Natural killer cell (primary cell): Measurements from ENCODE around the gene CYP3A7. TPM values are rescaled to one million over a fixed set of nuclear protein-coding genes. Genes with fewer than 3 reads are reported as not detected.

Experiments
- ATAC-seq, 3 donors: fragments of 150-1000 bp in 2 of 3; fragments of 200-7000 bp in 1 of 3; cut with Tn5 transposase; 1 replicate in 1 of 3; 2 replicates in 2 of 3; pipeline ENCODE4 v1.10.0; 2021; ENCODE audit warnings: mild to moderate bottlenecking in 2 of 3, moderate library complexity in 2 of 3
- DNase-seq, 2 donors: peaks; one replicate each; pipeline versions ENCODE4 v3.0.0 to v3.0.0-alpha.2; 2013 to 2021; ENCODE audit warnings: mixed read lengths in 1 of 2
- H3K27ac ChIP-seq: one replicate; pipeline ENCODE4 v1.5.1; 2013; ENCODE audit warnings: mild to moderate bottlenecking, low read length
- H3K27me3 ChIP-seq: one replicate; pipeline ENCODE4 v1.6.1; 2013; ENCODE audit warnings: low read length; ENCODE audit not compliant: control insufficient read depth, insufficient read depth
- H3K36me3 ChIP-seq: one replicate; pipeline ENCODE4 v1.6.1; 2013; ENCODE audit warnings: low read length; ENCODE audit not compliant: control insufficient read depth, insufficient read depth
- H3K4me1 ChIP-seq: one replicate; pipeline ENCODE4 v1.6.1; 2013; ENCODE audit warnings: low read length; ENCODE audit not compliant: control insufficient read depth, insufficient read depth
- H3K4me3 ChIP-seq: one replicate; pipeline ENCODE4 v1.5.1; 2013; ENCODE audit warnings: low read length
- H3K9me3 ChIP-seq: one replicate; pipeline ENCODE4 v1.6.1; 2013; ENCODE audit warnings: low read length; ENCODE audit not compliant: control insufficient read depth, insufficient read depth
- H3K27ac Mint-ChIP-seq, 2 donors: one replicate each; pipeline ENCODE4 v1.8.0; 2022; ENCODE audit warnings: mild to moderate bottlenecking in 2 of 2, mixed read lengths in 2 of 2, moderate library complexity in 1 of 2
- H3K27me3 Mint-ChIP-seq, 2 donors: one replicate each; pipeline ENCODE4 v1.8.0; 2022; ENCODE audit warnings: low read depth in 2 of 2, mixed read lengths in 2 of 2
- H3K36me3 Mint-ChIP-seq: one replicate; pipeline ENCODE4 v1.8.0; 2022; ENCODE audit warnings: mixed read lengths
- H3K4me1 Mint-ChIP-seq, 2 donors: one replicate each; pipeline ENCODE4 v1.8.0; 2022; ENCODE audit warnings: mixed read lengths in 2 of 2
- H3K4me3 Mint-ChIP-seq: one replicate; pipeline ENCODE4 v1.8.0; 2022; ENCODE audit warnings: mild to moderate bottlenecking, moderate library complexity, mixed read lengths
- H3K9me3 Mint-ChIP-seq, 2 donors: one replicate each; pipeline ENCODE4 v1.8.0; 2022; ENCODE audit warnings: mixed read lengths in 2 of 2
- WGBS: methylation state at CpG from one replicate; pipeline ENCODE4 v1.1.7; 2013; ENCODE audit warnings: missing lambda C conversion rate; ENCODE audit not compliant: insufficient coverage; 5-methylcytosine and 5-hydroxymethylcytosine counted together
- intact Hi-C: fragments of 100-400 bp; cut with micrococcal nuclease; formaldehyde crosslinking; loops from one replicate; pipeline ENCODE4 v1.14.2; 2022
- total RNA-seq, 4 donors: library from RNA; stranded (reverse); fragments of 120-200 nt in 1 of 4; gene quantifications; one replicate each; pipeline versions ENCODE4 v1.2.3 to v1.2.4, GENCODE V29; 2013 to 2022
- TF ChIP-seq, protein P1 (sequence below): fragments of 200-600 bp; IDR thresholded peaks from one replicate; pipeline ENCODE4 v1.8.0; 2022; ENCODE audit warnings: antibody characterized with exemption

Gene CYP3A7
- total RNA-seq, 3 donors from 2014 or later (not counting 1 experiment from before 2014, with no cell fraction given), result not detected

- Histone ChIP-seq H3K36me3 (no peaks in the 10 kb centered on the region), H3K4me1 (no peaks in the 10 kb centered on the region), H3K9me3 (no peaks in the 10 kb centered on the region), H3K4me3 (no peak overlapping the region), H3K27ac (no peak overlapping the region), H3K27me3 (no peaks in the 10 kb centered on the region)
- H3K4me1 Mint-ChIP-seq, result no peaks in the 10 kb centered on the region
- DNase-seq (peak in 1 of 2 donors; percentile 31), ATAC-seq (no peak)
- no peak overlapping the region for H3K27ac Mint-ChIP-seq
- H3K36me3 Mint-ChIP-seq, result no peaks in the 10 kb centered on the region
- TF ChIP-seq, protein P1, sequence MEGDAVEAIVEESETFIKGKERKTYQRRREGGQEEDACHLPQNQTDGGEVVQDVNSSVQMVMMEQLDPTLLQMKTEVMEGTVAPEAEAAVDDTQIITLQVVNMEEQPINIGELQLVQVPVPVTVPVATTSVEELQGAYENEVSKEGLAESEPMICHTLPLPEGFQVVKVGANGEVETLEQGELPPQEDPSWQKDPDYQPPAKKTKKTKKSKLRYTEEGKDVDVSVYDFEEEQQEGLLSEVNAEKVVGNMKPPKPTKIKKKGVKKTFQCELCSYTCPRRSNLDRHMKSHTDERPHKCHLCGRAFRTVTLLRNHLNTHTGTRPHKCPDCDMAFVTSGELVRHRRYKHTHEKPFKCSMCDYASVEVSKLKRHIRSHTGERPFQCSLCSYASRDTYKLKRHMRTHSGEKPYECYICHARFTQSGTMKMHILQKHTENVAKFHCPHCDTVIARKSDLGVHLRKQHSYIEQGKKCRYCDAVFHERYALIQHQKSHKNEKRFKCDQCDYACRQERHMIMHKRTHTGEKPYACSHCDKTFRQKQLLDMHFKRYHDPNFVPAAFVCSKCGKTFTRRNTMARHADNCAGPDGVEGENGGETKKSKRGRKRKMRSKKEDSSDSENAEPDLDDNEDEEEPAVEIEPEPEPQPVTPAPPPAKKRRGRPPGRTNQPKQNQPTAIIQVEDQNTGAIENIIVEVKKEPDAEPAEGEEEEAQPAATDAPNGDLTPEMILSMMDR, result no peak
- peaks cover 0 to 12% of the 10 kb centered on the region in 2 donors for H3K27me3 Mint-ChIP-seq
- intact Hi-C loops, result no loop called here
- WGBS, result 59% methylated on average over 2 of the region's 4 CpGs
- H3K9me3 Mint-ChIP-seq, result no peaks in the 10 kb centered on the region
- H3K4me3 Mint-ChIP-seq, result no peak overlapping the region
Measured at GRCh38 chr7:99719996-99720769, 14.8 kb downstream of the CYP3A7 start.

DNA sequence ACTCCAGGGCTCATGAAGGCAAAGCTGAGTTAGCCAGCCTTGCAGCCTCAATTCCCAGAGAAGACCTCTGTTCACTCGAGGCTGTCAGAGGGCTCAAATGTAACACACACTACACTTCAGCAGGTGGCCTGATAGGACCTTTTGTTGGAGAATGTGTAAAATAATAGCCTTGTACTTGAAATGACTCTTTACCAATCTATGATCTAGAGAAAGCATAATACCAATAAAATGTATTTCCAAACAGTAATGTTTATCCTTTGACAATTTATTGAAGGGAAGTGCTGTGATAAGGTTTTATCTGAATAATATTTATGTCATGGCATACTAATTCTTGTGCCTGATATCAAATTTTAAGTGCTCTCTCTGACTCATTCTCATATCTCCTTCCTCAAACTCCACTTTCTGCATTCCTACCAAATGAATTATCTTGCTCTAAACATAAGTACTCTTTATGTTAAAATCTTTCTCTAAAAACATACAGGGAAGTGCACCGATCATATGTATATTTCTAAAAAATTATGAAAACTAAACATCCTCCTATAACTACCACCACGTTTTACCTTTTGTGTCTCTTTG is 20.9 kb downstream of the CYP3A7 start:
- no peaks in the 10 kb centered on the region for H3K9me3 Mint-ChIP-seq
- H3K27me3 Mint-ChIP-seq, result peaks cover 0 to 3% of the 10 kb centered on the region in 2 donors
- H3K4me1 ChIP-seq, result no peaks in the 10 kb centered on the region
- DNase-seq (no peak), ATAC-seq (no peak)
- H3K9me3 ChIP-seq, result no peaks in the 10 kb centered on the region
- H3K36me3 ChIP-seq, result no peaks in the 10 kb centered on the region
- TF ChIP-seq, protein P1, result no peak
- intact Hi-C loops, result no loop called here
- 100% methylated on average over 1 of the region's 3 CpGs for WGBS
- H3K4me3 Mint-ChIP-seq, result no peak overlapping the region
- H3K27ac Mint-ChIP-seq, result no peak overlapping the region
- no peak overlapping the region for H3K27ac ChIP-seq
- H3K4me1 Mint-ChIP-seq, result no peaks in the 10 kb centered on the region
- no peaks in the 10 kb centered on the region for H3K36me3 Mint-ChIP-seq
- H3K4me3 ChIP-seq, result no peak overlapping the region
- H3K27me3 ChIP-seq, result no peaks in the 10 kb centered on the region

DNA sequence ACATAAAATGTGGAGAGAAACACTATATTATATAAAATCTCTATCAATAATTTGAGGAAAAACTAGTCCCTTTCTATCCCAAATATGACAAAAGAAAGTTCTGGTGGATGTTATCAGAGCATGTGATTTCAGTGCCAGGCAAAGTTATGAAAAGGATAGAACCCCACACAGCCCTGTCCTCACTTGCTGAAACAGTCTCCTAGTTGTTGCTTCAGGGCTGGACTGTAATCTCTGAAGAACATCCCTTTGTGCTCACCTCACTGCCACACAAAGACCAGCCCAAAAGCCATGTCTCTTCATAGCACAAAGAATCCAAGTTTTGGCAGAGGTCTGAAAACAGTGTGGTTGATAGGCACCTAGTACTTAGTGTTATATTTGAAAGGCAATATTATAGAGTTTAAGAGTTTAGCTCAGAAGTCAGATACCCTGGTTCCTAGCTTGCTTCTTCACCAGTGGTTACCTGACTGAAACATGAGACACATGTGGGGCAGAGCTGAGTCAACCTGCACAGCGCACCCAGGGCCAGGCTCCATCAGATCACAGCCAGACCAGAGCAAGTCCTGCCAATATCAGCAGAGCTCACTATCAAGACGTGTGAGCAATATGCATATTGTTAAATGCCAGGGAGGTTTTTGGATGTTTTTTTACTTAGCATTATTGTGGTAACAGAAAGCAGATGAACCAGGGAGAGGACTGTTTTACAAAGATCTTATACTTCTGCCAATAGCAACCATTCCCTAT is 25.0 kb downstream of the CYP3A7 start:
- H3K4me3 ChIP-seq, result no peak overlapping the region
- H3K27ac ChIP-seq, result no peak overlapping the region
- no peaks in the 10 kb centered on the region for H3K4me1 ChIP-seq
- H3K36me3 ChIP-seq, result no peaks in the 10 kb centered on the region
- H3K27me3 ChIP-seq, result no peaks in the 10 kb centered on the region
- Mint-ChIP-seq H3K9me3 (no peaks in the 10 kb centered on the region), H3K4me3 (no peak overlapping the region), H3K27me3 (no peaks in the 10 kb centered on the region), H3K27ac (no peak overlapping the region), H3K4me1 (no peaks in the 10 kb centered on the region), H3K36me3 (no peaks in the 10 kb centered on the region)
- H3K9me3 ChIP-seq, result no peaks in the 10 kb centered on the region
- intact Hi-C loops, result no loop called here
- DNase-seq (no peak), ATAC-seq (no peak)
- WGBS, result 100% methylated on average over 1 of the region's 2 CpGs
- TF ChIP-seq, protein P1, result no peak
